Measurements from ENCODE around the gene ATP4A.
A peak's percentile ranks its signal among the peaks of the same experiment; 100 is the strongest.

ATP4A gene

GRCh38 chr19:35522745-35523327 lies 40.6 kb downstream of the ATP4A start:
- DNase-seq: no peak

GRCh38 chr19:35521124-35521743 lies 42.2 kb downstream of the ATP4A start:
- DNase-seq: no peak

- no peak for DNase-seq
Observed at GRCh38 chr19:35519291-35519690, 44.2 kb downstream of the ATP4A start.

- DNase-seq: no peak
Observed at GRCh38 chr19:35518313-35518712, 45.1 kb downstream of the ATP4A start.

- no peak for DNase-seq
Observed at GRCh38 chr19:35517342-35517741, 46.1 kb downstream of the ATP4A start.

- DNase-seq: no peak
Observed at GRCh38 chr19:35516310-35516709, 47.1 kb downstream of the ATP4A start.

GRCh38 chr19:35514282-35514809 lies 49.1 kb downstream of the ATP4A start:
- DNase-seq: no peak

- DNase-seq: no peak
Observed at GRCh38 chr19:35513628-35514281, 49.7 kb downstream of the ATP4A start, which contains the start of gene DMKN. TSS of gene DMKN (minus strand) at chr19:35513649. CDS start at chr19:35513475, 174 bp downstream.

- no peak for DNase-seq
Observed at GRCh38 chr19:35512831-35513627, 50.4 kb downstream of the ATP4A start.

- DNase-seq: no peak
Observed at GRCh38 chr19:35511337-35511736, 52.1 kb downstream of the ATP4A start.

- no peak for DNase-seq
Observed at GRCh38 chr19:35510626-35510964, 52.9 kb downstream of the ATP4A start.

- peak; percentile 74 for DNase-seq
Observed at GRCh38 chr19:35509861-35510625, 53.4 kb downstream of the ATP4A start.

GRCh38 chr19:35509018-35509652 lies 54.3 kb downstream of the ATP4A start:
- no peak for DNase-seq

GRCh38 chr19:35508129-35508528 lies 55.3 kb downstream of the ATP4A start:
- no peak for DNase-seq

GRCh38 chr19:35507561-35507960 lies 55.9 kb downstream of the ATP4A start:
- no peak for DNase-seq

- no peak for DNase-seq
Observed at GRCh38 chr19:35506011-35506410, 57.4 kb downstream of the ATP4A start.

- DNase-seq: no peak
Observed at GRCh38 chr19:35502751-35503150, 60.7 kb downstream of the ATP4A start.

- no peak for DNase-seq
Observed at GRCh38 chr19:35501684-35502083, 61.8 kb downstream of the ATP4A start.

- DNase-seq: no peak
Observed at GRCh38 chr19:35500611-35501010, 62.8 kb downstream of the ATP4A start.
